VCaP (cell line): ENCODE data around the gene CDK3.
A peak's percentile ranks its signal among the peaks of the same experiment; 100 is the strongest.

Experiments
- H3K27ac ChIP-seq: fragments of 450-650 bp; 2 replicates; pipeline ENCODE4 v1.5.1; 2017
- CTCF ChIP-seq: fragments of 450-650 bp; conservative IDR thresholded peaks from 2 replicates; pipeline ENCODE4 v1.5.1; 2017; ENCODE audit warnings: mild to moderate bottlenecking, moderate library complexity

The CDK3 gene

GRCh38 chr17:76026714-76027158, 26.1 kb downstream of the CDK3 start:
- TF ChIP-seq CTCF = peak; percentile 74
- peak overlapping the region; percentile 89 for H3K27ac ChIP-seq

GRCh38 chr17:76027159-76027839, 26.6 kb downstream of the CDK3 start, which contains the start of gene EVPL:
EVPL (minus strand) TSS chr17:76027306; CDS start chr17:76027198, 108 bp downstream.
- peak; percentile 51 for TF ChIP-seq CTCF
- peak within 1 kb of the TSS; percentile 89 for H3K27ac ChIP-seq

GRCh38 chr17:76032073-76032779, 31.6 kb downstream of the CDK3 start:
- peak; percentile 50 for TF ChIP-seq CTCF
- H3K27ac ChIP-seq = no peak overlapping the region

- no peak for TF ChIP-seq CTCF
- H3K27ac ChIP-seq = no peak overlapping the region
Observed at GRCh38 chr17:76032780-76033108, 32.1 kb downstream of the CDK3 start.

GRCh38 chr17:76033139-76033538, 32.5 kb downstream of the CDK3 start:
- H3K27ac ChIP-seq = no peak overlapping the region
- TF ChIP-seq CTCF = no peak

- no peak overlapping the region for H3K27ac ChIP-seq
- no peak for TF ChIP-seq CTCF
Observed at GRCh38 chr17:76034428-76035350, 34.0 kb downstream of the CDK3 start.
